Stimulated activated CD4-positive, alpha-beta T cell treated with anti-CD3 and anti-CD28 coated beads, Interleukin-2, amount 100 ng/mL, for 48 hours (primary cell): Measurements from ENCODE around the gene NRP1.

Source experiments
- DNase-seq, 2 donors: peaks; one replicate each; pipeline ENCODE4 v3.0.0-alpha.2; 2020

Gene NRP1

GRCh38 chr10:33256458-33256857 is 78.0 kb downstream of the NRP1 start:
- no peak for DNase-seq

GRCh38 chr10:33254556-33255160 is 79.8 kb downstream of the NRP1 start:
- DNase-seq, result no peak

DNA sequence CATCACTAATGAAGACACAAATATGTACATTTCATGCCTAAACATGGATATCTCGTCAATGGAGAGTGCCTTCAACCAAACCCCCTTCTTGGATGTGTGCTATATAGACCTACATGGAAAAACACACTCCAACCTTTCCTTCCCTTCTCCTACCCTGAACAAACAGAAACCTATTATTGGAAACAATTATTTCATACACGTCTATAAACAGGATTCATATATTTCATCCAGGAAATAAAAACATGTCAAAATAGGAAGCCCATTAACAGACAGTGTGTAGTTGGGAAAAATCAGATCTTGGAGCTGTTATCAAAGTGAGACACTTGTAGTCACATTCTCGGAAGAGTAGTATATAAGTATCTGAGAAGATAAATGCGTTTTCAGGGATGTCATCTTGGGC is 81.1 kb downstream of the NRP1 start:
- DNase-seq, result no peak

- DNase-seq, result no peak
These were observed 81.7 kb downstream of the NRP1 start for GRCh38 chr10:33252794-33253203.

- no peak for DNase-seq
These were observed 82.1 kb downstream of the NRP1 start for GRCh38 chr10:33252324-33252723.

DNA sequence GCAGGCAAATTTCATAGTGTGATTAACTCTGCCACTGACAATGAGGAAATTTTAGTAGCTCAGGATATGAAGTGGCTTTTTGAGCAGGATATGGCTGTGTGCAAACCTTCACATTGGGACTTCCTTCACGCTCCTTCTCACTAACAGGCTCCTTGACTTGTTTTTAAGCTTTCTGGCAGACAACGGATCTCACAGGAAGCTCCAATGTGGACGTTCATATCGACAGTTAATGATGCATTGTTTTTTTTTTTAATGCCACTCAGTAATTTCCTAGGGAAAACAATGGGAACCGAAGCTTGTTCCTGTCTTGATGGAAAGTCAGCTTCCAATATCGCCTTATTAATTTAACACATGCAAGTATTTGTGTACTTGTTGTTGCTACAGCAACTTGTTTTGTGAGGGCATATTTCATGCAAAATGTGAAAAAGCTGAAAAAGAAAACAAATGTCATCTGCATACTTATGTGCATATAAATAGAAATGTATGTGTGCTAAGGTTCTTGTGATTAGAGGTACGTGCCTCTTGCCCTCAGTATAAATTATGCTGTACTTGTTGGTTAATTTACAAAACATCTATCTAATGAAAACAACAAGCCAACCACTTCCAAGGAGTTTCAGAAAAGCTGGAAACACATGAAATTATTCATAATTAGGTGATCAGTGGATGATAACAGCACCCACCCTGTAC is 84.7 kb downstream of the NRP1 start:
- DNase-seq, result no peak

- no peak for DNase-seq
These were observed 85.3 kb downstream of the NRP1 start for GRCh38 chr10:33249137-33249536.

DNA sequence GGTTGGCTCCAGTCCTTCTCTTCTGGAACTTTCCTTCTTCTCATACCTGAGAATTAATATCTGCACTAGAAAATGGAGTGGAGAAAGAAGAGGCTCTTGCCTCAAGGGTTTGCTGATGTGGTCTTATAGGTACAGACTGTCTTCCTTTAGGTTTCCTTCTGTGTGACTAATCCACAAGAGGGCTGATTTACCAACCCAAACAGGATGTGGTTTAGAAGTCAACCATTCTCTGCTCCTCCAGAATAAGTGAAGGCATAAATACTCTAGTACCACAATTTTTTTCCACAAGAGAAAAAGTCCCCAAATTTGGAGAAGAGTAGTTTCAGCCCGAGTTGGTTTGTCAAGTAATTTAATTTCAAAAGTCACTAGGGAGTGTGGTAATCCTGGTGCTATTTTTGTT is 85.8 kb downstream of the NRP1 start:
- DNase-seq, result no peak

GRCh38 chr10:33247221-33247922 is 87.1 kb downstream of the NRP1 start:
- DNase-seq, result no peak

- no peak for DNase-seq
These were observed 89.1 kb downstream of the NRP1 start for GRCh38 chr10:33245343-33245742.

DNA sequence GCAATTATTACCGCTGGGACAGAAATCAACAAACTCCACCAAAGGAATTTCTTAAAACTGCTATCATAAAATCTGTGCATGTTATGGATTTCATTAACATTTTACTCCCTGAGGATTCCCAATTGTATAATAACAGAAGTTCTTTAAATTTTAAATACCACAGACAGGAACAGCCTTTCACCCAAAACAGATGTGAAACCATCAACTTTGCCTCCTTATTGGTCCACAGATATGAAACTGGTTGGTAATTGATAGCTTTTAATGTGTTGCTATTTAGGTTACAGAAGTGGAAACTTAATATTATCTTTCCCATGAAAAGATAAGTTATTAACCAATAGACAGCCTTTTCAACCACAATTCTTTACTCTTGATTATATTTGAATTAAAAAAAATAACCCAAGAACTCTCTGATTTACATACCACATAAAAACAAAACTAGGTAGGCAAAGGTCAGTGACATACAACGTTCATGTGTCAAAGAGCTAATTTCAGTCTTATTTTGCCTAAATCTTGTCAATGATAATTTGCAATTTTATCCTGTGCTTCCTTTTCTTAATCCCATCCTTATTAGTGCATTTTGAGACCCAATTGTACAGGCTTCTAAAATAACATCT is 90.0 kb downstream of the NRP1 start:
- DNase-seq, result no peak

- no peak for DNase-seq
These were observed 90.8 kb downstream of the NRP1 start for GRCh38 chr10:33243703-33244102.

DNA sequence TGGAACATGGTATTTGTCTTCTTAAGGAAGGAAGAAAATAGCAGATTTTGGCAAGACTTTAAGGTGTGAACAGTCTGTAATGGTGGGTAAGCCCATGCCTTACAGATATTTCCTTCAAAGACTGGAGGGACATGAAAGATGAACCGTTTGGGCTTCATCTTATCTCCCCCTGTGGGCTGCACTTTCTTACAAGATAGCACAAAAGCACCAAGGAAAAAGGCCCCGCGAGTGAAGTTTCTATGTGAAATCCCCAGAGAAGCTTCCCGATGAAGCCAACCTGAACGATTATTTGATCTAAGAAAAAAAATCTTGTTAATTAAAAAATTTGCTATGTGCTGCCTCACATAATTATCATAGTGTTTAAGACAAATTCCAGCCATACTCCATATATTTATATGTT is 91.5 kb downstream of the NRP1 start:
- no peak for DNase-seq

- no peak for DNase-seq
These were observed 93.1 kb downstream of the NRP1 start for GRCh38 chr10:33241351-33241750.

DNA sequence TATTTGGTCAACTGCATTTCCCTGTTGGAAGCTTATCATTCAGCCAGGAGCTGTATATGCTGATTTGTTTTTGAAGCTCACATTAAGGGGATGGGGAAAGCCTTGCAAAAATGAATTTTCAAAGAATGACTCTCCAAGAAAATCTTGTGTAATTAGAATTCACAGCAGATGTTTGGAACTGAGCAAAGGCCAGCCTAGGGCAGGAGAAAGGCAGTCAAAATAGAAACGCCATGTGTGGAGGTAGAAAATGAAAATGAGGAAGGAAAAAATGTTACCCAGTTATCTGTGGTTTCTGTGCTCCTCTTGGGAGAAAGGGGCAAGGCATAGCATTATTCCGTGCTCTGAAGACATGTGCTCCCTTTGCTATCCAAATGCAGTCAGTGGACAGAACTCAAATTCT is 93.5 kb downstream of the NRP1 start:
- no peak for DNase-seq

DNA sequence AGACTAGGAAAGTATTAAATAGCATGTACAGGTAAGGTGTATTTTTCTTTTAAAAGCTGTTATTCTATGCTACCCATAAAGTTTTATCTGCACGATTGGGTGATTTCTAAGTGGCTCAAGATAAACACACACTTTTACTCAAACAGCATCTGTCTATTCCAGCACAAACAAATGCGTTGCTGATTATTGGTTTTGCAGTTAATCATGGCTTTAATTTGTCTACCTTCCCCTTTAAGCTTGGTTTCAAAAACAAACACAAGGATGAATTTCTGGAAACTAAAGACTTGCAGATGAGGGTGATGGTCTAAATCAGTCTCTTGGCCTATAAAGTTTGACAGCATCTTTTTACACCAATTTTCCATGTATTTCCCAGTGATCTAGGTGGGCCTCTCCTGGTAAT is 94.2 kb downstream of the NRP1 start:
- no peak for DNase-seq

GRCh38 chr10:33239257-33239656 is 95.2 kb downstream of the NRP1 start:
- DNase-seq, result no peak

GRCh38 chr10:33238643-33239042 is 95.8 kb downstream of the NRP1 start:
- DNase-seq, result no peak

DNA sequence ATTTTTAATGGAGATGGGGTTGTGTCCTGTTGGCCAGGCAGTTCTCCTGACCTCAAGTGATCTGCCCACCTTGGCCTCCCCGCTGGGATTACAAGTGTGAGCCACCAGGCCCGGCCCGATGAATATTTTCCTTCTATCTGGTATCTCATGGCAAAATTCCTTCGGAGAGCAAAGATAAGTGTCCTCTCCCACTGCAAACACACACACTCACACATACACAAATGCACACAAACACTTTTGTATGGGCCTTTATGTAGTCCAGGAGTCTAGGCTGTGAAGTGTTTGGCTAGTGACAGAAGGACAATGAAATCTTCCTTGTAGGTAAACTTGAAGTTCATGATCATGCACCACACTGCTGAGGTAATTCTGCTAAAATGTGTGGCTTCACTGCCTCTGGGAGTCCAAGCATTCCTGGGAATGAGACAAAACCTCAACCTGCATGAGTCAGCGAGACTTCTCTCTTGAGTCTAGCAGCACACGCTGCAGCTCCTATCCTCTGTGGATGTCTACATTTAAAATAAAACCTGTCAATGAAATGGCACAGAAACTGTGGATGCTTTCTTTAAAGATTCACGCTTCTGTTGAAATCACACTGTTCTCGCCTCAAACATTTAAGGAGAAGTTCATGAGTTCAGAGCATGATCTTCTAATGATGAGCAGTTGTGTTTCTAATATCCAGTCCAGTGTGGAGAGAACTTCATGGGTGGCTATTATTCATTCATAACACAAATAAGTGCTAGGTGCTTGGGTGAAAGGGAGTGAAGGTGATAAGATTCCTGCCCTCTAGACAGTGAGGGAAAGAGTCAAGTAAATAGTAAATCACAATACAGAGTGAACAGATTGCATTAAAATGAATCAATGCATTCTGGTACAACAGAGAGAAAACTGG is 96.5 kb downstream of the NRP1 start:
- no peak for DNase-seq

GRCh38 chr10:33236916-33237315 is 97.6 kb downstream of the NRP1 start:
- no peak for DNase-seq

DNA sequence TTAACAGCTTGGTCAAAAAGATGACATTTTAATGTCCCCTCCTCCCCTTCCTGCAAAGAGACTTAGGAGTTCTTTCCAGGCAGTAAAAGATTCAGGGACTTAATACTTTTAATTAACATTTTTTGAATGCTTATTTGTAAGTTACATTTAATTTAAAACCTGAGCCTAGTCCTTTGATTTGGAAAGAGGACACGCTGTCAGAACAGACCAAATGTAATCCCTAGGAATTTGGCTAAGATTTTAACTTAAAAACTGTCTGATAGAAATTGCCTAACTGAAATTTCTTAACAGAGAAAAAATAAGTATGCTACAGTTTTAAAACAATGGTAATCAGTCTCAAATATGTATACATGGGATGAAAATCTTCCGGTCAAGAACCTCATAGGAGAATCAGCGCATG is 98.5 kb downstream of the NRP1 start:
- DNase-seq, result no peak

- no peak for DNase-seq
These were observed 99.1 kb downstream of the NRP1 start for GRCh38 chr10:33235251-33235884.
